Stimulated activated CD4-positive, alpha-beta T cell treated with anti-CD3 and anti-CD28 coated beads, Interleukin-4, amount 100 ng/mL, for 24 hours (primary cell): ENCODE data around the gene ENAH.

Experiments
- DNase-seq: peaks from one replicate; pipeline ENCODE4 v3.0.0-alpha.2; 2020

The ENAH gene

GRCh38 chr1:225601902-225602589, 50.9 kb downstream of the ENAH start:
- no peak for DNase-seq

- no peak for DNase-seq
Measured at GRCh38 chr1:225598847-225599246, 54.1 kb downstream of the ENAH start.

GRCh38 chr1:225597926-225598575, 54.9 kb downstream of the ENAH start:
- DNase-seq, result no peak

- no peak for DNase-seq
Measured at GRCh38 chr1:225596736-225597135, 56.2 kb downstream of the ENAH start.

GRCh38 chr1:225595974-225596551, 56.9 kb downstream of the ENAH start:
- no peak for DNase-seq

GRCh38 chr1:225595452-225595851, 57.5 kb downstream of the ENAH start:
- DNase-seq, result no peak

- DNase-seq, result no peak
Measured at GRCh38 chr1:225593414-225593813, 59.5 kb downstream of the ENAH start.

GRCh38 chr1:225592362-225593025, 60.4 kb downstream of the ENAH start:
- no peak for DNase-seq

- DNase-seq, result no peak
Measured at GRCh38 chr1:225587310-225587709, 65.6 kb downstream of the ENAH start.

- no peak for DNase-seq
Measured at GRCh38 chr1:225581186-225581585, 71.7 kb downstream of the ENAH start.

GRCh38 chr1:225580238-225581099, 72.5 kb downstream of the ENAH start:
- DNase-seq, result no peak

- no peak for DNase-seq
Measured at GRCh38 chr1:225578251-225578977, 74.5 kb downstream of the ENAH start.

GRCh38 chr1:225577241-225577640, 75.7 kb downstream of the ENAH start:
- DNase-seq, result no peak

GRCh38 chr1:225573216-225573615, 79.7 kb downstream of the ENAH start:
- DNase-seq, result no peak

- no peak for DNase-seq
Measured at GRCh38 chr1:225572422-225572821, 80.5 kb downstream of the ENAH start.

- no peak for DNase-seq
Measured at GRCh38 chr1:225567789-225568188, 85.1 kb downstream of the ENAH start.

- no peak for DNase-seq
Measured at GRCh38 chr1:225565847-225566246, 87.1 kb downstream of the ENAH start.

- no peak for DNase-seq
Measured at GRCh38 chr1:225561675-225562074, 91.2 kb downstream of the ENAH start.

- no peak for DNase-seq
Measured at GRCh38 chr1:225559902-225560301, 93.0 kb downstream of the ENAH start.

GRCh38 chr1:225559326-225559725, 93.6 kb downstream of the ENAH start:
- no peak for DNase-seq

- no peak for DNase-seq
Measured at GRCh38 chr1:225556694-225557093, 96.2 kb downstream of the ENAH start.

- no peak for DNase-seq
Measured at GRCh38 chr1:225555821-225556220, 97.1 kb downstream of the ENAH start.
